ENCODE results near the gene PLXND1. TPM values are rescaled to one million over a fixed set of nuclear protein-coding genes. Genes with fewer than 3 reads are reported as not detected.

Gene PLXND1
- polyA plus RNA-seq, 1 donor from 2014 or later: 0.05 TPM

- no peaks in the 10 kb centered on the region for H3K9me3 ChIP-seq (ENCODE audit: low read length)
- H3K27ac ChIP-seq (ENCODE audit: low read length): no peak overlapping the region
- TF ChIP-seq EP300 (conservative IDR thresholded peaks at IDR 0.05; ENCODE audit: poor library complexity, severe bottlenecking): no peak
- no peaks in the 10 kb centered on the region for H3K27me3 ChIP-seq (ENCODE audit: insufficient read depth, low read depth, low read length)
- H3K36me3 ChIP-seq (ENCODE audit: insufficient read depth, low read length): no peaks in the 10 kb centered on the region
- no peaks in the 10 kb centered on the region for H3K9me2 ChIP-seq (ENCODE audit: insufficient read depth, low read length)
- no peak overlapping the region for H3K9ac ChIP-seq (ENCODE audit: low read length)
- no peak overlapping the region for H3K4me2 ChIP-seq (ENCODE audit: low read length)
- no peak overlapping the region for H2AFZ ChIP-seq (ENCODE audit: low read depth, low read length)
- H4K20me1 ChIP-seq (ENCODE audit: insufficient read depth): no peaks in the 10 kb centered on the region
- no peaks in the 10 kb centered on the region for H3F3A ChIP-seq (ENCODE audit: insufficient read depth, low read length, poor library complexity, severe bottlenecking)
- no peaks in the 10 kb centered on the region for H3K79me2 ChIP-seq (replicated peaks; ENCODE audit: insufficient read depth, low read length)
- no peak overlapping the region for H3K4me3 ChIP-seq (ENCODE audit: low read length)
Measured at GRCh38 chr3:129565902-129566301, 40.6 kb downstream of the PLXND1 start.

GRCh38 chr3:129564981-129565644, 41.4 kb downstream of the PLXND1 start:
- no peak for TF ChIP-seq TAF1 (IDR thresholded peaks at IDR 0.05; ENCODE audit: low read depth)
- no peak for TF ChIP-seq CTCF (IDR thresholded peaks at IDR 0.05; ENCODE audit: poor library complexity, severe bottlenecking)
- TF ChIP-seq EP300 (conservative IDR thresholded peaks at IDR 0.05; ENCODE audit: poor library complexity, severe bottlenecking): no peak
- TF ChIP-seq POLR2AphosphoS5 (IDR thresholded peaks at IDR 0.05): no peak
- TF ChIP-seq MXI1 (conservative IDR thresholded peaks at IDR 0.05; ENCODE audit: poor library complexity, severe bottlenecking): no peak
- TF ChIP-seq SMC3 (conservative IDR thresholded peaks at IDR 0.05; ENCODE audit: poor library complexity): no peak
- no peak overlapping the region for H3K27ac ChIP-seq (ENCODE audit: low read length)
- H3K36me3 ChIP-seq (ENCODE audit: insufficient read depth, low read length): no peaks in the 10 kb centered on the region
- H3K27me3 ChIP-seq (ENCODE audit: insufficient read depth, low read depth, low read length): no peaks in the 10 kb centered on the region
- H4K20me1 ChIP-seq (ENCODE audit: insufficient read depth): no peaks in the 10 kb centered on the region
- H3K9me2 ChIP-seq (ENCODE audit: insufficient read depth, low read length): no peaks in the 10 kb centered on the region
- no peaks in the 10 kb centered on the region for H3F3A ChIP-seq (ENCODE audit: insufficient read depth, low read length, poor library complexity, severe bottlenecking)
- no peaks in the 10 kb centered on the region for H3K9me3 ChIP-seq (ENCODE audit: low read length)
- H3K9ac ChIP-seq (ENCODE audit: low read length): no peak overlapping the region
- H3K4me3 ChIP-seq (ENCODE audit: low read length): no peak overlapping the region
- H3K4me2 ChIP-seq (ENCODE audit: low read length): no peak overlapping the region
- no peak overlapping the region for H2AFZ ChIP-seq (ENCODE audit: low read depth, low read length)
- no peaks in the 10 kb centered on the region for H3K79me2 ChIP-seq (replicated peaks; ENCODE audit: insufficient read depth, low read length)

- no peaks in the 10 kb centered on the region for H3K27me3 ChIP-seq (ENCODE audit: insufficient read depth, low read depth, low read length)
- no peak overlapping the region for H3K4me3 ChIP-seq (ENCODE audit: low read length)
- H3K4me2 ChIP-seq (ENCODE audit: low read length): no peak overlapping the region
- H3K9me3 ChIP-seq (ENCODE audit: low read length): no peaks in the 10 kb centered on the region
- no peaks in the 10 kb centered on the region for H3K9me2 ChIP-seq (ENCODE audit: insufficient read depth, low read length)
- H4K20me1 ChIP-seq (ENCODE audit: insufficient read depth): no peaks in the 10 kb centered on the region
- H3F3A ChIP-seq (ENCODE audit: insufficient read depth, low read length, poor library complexity, severe bottlenecking): no peaks in the 10 kb centered on the region
- no peaks in the 10 kb centered on the region for H3K79me2 ChIP-seq (replicated peaks; ENCODE audit: insufficient read depth, low read length)
- no peak overlapping the region for H2AFZ ChIP-seq (ENCODE audit: low read depth, low read length)
- TF ChIP-seq POLR2AphosphoS5 (IDR thresholded peaks at IDR 0.05): no peak
- TF ChIP-seq RAD21 (conservative IDR thresholded peaks at IDR 0.05): no peak
- TF ChIP-seq SMC3 (conservative IDR thresholded peaks at IDR 0.05; ENCODE audit: poor library complexity): no peak
- no peak for TF ChIP-seq MXI1 (conservative IDR thresholded peaks at IDR 0.05; ENCODE audit: poor library complexity, severe bottlenecking)
- TF ChIP-seq EP300 (conservative IDR thresholded peaks at IDR 0.05; ENCODE audit: poor library complexity, severe bottlenecking): no peak
- no peak for TF ChIP-seq REST (IDR thresholded peaks at IDR 0.05; ENCODE audit: borderline replicate concordance)
- no peak for TF ChIP-seq EZH2 (IDR thresholded peaks at IDR 0.05; ENCODE audit: borderline replicate concordance, insufficient read depth, low read length, poor library complexity, severe bottlenecking)
- no peak for TF ChIP-seq TAF1 (IDR thresholded peaks at IDR 0.05; ENCODE audit: low read depth)
- no peak for TF ChIP-seq CTCF (IDR thresholded peaks at IDR 0.05; ENCODE audit: poor library complexity, severe bottlenecking)
- H3K27ac ChIP-seq (ENCODE audit: low read length): no peak overlapping the region
- no peaks in the 10 kb centered on the region for H3K36me3 ChIP-seq (ENCODE audit: insufficient read depth, low read length)
- H3K9ac ChIP-seq (ENCODE audit: low read length): no peak overlapping the region
Measured at GRCh38 chr3:129563850-129564535, 42.5 kb downstream of the PLXND1 start.
